Limb (tissue), 2 donors: ENCODE results near the gene AGK.
"Not testable (repeated sequence)": the region's sequence is repeated elsewhere in the genome, so short reads cannot be mapped to it uniquely, and the experiment has no call there.

ENCODE experiments used
- DNase-seq, 2 donors: peaks; one replicate each; pipeline ENCODE4 v3.0.0-alpha.2; 2016; ENCODE audit errors: extremely low spot score in 2 of 2

AGK gene

GRCh38 chr7:141674702-141675101 is 123.5 kb downstream of the AGK start:
- no peak for DNase-seq

DNA sequence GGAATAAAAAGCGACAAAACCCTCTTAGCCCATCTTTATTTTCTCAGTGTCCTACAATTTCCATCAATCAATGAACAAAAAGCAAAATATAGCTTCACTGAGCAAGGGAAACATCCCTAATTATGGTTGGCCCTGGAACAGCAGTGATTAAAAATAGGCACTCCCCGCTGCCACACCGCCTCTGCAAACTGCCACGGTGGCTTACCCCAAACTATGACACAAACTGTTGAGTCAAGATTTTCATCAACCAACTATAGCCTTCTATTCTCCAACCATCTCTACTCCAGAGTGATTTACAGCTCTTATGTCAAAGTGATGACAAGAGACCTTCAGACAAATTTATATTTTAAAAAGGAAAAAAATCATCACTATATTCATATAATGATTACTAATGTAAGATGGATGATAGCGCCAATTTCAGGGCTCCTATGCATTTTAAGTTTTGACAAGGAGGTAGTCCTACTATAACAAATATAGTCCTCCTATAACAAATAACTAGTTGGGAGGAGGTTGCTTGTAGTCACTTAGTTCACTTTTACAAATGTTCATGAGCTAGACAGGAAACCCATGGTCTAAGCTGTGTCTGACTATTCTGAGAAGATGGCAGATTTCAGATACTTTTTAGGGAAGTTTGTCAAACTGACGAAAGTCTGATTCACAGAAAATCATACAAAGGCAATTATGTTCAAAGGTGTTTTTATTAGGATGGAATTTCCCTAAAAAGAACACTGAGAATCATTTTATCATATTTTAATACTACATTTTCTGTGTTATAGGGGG is 124.4 kb downstream of the AGK start:
- DNase-seq: no peak

DNA sequence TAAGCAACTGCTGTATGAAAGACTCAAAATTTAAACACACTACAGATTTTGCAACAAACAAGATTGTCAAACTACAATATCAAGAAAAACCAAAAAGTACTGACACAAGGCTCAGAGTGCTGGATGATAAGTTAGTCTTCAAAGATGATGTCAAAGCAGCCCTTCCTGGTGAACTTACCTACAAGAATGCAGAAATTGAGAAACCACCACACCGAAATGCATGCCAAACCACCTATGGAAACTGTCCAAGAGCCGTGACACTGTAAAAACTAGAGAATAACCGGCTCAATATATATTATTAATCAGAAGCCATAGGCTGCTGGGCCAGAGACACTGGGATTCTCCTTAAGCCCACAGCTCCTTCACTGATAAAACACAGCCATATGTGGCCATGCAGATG is 125.4 kb downstream of the AGK start:
- no peak for DNase-seq

GRCh38 chr7:141679014-141679413 is 127.8 kb downstream of the AGK start:
- no peak for DNase-seq

DNA sequence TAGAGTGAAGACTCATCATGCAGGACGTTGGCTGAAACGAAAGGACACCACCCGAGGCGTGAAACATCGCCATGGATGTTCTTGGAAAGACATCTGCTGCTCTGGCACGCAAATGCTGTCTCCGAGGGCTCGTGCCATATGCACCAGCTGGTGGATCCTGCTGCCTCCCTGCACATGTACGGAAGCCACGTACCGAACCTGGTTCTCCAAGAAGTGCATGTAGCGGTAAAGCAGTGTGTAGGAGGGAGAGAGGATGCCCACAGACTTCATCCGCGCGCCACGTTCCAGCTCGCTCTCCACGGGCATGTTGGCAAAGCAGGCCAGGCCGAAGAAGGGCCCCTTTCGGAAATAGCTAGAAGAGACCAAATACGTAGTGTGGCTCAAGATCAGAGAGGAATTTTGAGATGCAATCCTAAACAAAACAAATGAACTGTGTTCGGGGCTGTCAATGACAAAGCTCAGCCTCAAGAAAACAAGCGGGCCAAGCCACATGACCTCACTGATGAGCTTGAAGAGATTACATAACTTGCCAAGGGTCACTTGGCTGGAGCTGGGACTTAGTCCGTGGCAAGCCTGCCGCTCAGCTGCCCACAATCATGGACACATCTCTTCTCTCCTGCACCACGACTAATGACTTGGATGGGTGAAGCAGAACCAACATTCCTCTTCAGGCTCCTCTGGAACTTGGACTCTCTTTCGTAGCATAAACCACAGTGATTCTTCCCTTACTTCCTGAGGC is 134.2 kb downstream of the AGK start:
- DNase-seq: no peak

DNA sequence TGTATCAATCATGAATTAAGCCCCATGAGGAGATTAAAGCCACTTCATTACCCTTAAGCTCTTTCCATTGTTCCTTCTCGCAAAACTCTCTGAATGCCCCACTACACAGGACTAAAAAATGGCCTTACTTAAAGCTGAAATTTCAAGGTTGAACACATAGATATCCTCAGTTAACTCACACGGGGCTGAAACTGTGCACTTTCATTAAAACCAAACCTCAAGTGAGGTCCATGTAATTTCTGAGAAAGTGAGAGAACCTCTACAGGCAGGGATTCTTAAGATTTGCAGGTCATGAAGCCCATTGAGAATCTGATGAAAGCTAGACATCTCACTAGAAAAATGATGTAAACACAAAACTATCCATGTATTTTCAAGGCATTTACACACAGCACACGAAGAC is 134.9 kb downstream of the AGK start:
- DNase-seq: no peak

DNA sequence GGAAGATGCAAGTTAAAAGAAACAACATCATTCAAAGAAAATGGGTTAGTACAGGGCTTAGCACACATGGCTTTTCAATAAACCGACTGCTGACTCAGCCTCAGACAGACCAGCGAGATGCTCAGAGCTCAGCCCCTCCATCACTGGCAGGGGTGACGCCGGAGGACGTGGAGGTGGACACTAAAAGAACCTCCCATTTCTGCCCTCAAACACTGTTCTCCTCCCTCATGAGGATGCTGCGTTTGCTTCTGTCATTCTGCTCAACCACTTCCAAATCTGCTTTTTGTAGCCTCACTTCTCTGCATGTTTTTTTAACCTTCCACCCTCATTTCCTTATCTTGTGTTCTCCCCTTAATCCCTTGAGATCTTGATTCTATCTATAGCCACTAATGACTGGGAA is 135.5 kb downstream of the AGK start:
- no peak for DNase-seq

GRCh38 chr7:141688043-141688442 is 136.8 kb downstream of the AGK start:
- DNase-seq: no peak

- DNase-seq: not testable (repeated sequence)
Measured at GRCh38 chr7:141689072-141689825, 138.0 kb downstream of the AGK start.

GRCh38 chr7:141691540-141691939 is 140.3 kb downstream of the AGK start:
- no peak for DNase-seq

DNA sequence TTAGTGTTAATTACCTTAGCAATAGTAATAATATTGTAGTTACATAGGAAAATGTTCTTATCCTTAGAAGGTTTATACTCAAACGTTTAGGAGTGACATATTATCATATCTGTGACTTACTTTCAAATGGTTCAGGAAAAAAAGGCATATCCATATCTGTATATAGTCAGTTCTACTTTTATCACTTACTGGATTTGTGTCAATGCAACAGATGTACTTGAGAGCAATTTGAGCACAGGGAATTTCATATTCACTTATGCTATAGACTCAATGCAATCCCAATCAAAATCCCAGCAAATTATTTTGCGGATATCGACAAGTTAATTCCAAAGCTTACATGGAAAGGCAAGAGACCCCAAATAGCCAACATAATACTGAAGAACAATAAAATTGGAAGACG is 140.8 kb downstream of the AGK start:
- no peak for DNase-seq

DNA sequence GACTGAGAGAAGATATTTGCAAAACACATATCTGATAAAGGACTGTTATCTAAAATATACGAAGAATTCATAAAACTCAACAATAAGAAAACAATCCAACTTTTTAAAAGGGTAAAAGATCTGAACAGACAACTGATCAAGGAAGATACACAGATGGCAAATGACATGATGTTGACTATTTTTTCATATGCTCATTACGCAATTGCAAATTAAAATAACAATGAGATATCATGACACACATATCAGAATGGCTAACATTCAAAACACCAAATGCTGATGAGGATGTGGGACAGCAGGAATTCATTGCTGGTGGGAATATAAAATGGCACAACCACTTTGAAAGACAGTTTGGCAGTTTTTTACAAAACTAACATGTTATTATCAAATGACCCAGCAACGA is 141.9 kb downstream of the AGK start:
- DNase-seq: no peak

DNA sequence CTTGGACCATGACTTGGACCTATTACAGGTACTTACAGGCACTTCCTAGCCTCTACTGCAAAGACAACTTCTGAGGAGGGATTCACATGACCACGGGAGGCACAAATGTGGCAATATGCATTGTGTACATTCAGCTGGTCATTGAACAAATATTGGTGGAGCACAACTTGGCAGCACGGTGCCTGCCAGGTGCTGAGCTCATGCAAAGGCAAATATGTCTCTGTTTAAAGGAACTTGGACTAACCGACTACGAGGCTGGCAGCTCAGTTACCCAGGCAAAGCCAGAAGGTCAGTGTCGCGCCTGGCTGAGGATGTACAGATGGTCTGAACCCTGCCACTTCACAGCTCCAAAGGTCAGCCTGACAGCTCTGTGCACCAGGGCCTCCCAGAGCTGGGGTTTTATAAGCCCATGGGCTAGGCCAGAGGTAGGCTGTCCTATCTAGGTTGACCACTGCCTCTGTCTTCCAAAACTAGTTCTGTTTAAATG is 144.6 kb downstream of the AGK start:
- DNase-seq: no peak

DNA sequence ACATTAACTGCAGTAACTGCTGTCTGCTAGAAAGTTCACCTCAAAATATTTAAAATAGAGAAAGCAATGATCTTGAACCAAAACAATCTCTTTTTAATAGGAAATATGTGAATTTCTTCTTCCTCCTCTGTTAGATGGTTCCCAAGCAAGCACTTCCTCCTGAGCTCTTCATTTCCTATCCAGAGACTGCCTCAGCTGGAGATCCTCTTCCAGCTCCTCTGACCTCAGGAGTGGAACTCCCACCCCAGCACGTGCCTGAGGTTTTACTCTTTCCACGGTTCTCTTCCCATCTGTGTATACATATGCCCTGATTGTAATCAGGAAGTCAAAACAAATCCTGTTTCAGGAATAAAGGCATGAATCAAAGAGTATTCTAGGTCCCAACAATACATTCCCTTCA is 145.1 kb downstream of the AGK start:
- DNase-seq: no peak

DNA sequence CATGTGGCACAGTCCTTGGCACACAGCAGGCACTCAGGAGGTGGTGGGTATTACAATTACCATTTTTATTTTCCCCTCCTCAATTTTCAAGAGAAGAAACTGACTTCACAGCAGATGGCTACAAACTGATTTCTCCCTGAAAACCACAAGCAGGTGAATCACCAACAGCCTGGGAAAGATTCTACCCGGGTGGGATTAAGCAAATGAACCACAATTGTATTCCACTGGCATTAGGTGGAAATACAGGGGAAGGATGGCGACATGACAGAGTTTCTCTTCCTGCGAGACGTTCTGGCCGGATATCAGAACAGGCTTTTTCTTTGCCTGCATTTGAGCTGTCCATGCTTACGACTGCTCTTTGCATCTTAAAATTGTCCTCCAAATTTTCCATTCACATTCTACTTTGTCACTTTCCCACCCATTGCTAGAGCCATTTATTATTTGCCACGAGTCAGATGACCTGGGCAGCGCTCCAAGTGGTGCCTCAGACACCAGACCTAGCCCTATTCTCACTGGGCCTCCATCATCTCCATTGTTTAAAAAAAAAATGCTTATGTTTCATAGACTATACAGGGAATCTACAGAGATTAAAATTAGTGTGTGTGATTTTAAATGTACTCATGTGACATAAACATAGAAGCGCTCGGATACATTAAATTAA is 146.1 kb downstream of the AGK start:
- DNase-seq: no peak

GRCh38 chr7:141698247-141699015 is 147.2 kb downstream of the AGK start:
- no peak for DNase-seq

- DNase-seq: no peak
Measured at GRCh38 chr7:141699860-141700259, 148.7 kb downstream of the AGK start.

GRCh38 chr7:141700296-141700847 is 149.2 kb downstream of the AGK start:
- DNase-seq: no peak

DNA sequence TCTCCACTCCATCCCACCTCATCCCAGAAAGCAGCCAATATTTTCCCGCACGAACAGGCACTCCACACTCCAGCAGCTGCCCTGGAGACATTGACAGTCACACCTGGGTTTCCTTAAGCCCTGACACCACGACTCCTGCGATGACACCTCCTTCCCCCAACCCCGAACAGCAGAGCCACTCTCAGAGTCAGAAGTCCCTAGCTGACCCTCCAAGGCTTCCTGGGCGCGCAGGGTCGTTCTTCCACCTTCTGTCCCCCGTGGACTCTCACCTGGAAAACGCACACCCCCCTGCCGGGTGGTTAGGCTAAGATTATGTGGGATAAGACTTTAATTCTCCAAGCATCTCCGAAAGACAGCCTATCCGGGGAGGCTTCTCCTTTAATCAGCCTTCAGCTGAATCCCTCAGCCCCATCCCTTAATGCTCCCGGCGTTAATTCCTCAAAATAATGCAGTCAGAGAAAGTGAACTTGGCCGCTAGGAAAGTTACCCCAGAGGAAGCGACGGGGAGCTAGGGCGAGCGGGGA is 149.7 kb downstream of the AGK start:
- no peak for DNase-seq

GRCh38 chr7:141701489-141702046 is 150.4 kb downstream of the AGK start:
- DNase-seq: peak; percentile 22 to 70
